ENCODE results near the gene RIC1. TPM values are rescaled to one million over a fixed set of nuclear protein-coding genes. Genes with fewer than 3 reads are reported as not detected.

The RIC1 gene
- total RNA-seq, 1 experiment from 2014 or later: 25.5 TPM

DNA sequence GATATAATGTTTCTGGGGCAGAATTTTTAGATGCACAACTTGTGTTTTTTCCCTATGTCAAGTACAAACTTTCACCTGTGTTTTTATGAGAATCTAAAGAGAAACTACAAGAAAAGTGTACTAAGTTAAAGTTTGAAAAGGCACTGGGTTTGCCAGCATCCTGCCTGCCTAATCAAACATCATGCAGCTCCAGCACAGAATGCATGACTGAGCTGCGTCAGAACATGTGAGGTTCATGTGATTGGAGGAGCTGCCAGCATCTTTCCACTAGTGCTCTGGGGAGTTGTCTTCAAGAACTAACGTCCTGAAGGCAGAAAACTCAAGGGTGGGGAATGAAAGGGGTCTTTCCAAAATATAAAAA lies 46.1 kb upstream of the RIC1 start:
- intact Hi-C loops (cut with micrococcal nuclease): no loop called here
- ATAC-seq: no peak
- no peaks in the 10 kb centered on the region for H3K36me3 ChIP-seq (ENCODE audit: control insufficient read depth in 1 of 2, insufficient read depth in 2 of 2, low read length in 2 of 2)

GRCh38 chr9:5586391-5586802 lies 42.5 kb upstream of the RIC1 start:
- Histone ChIP-seq H3K4me1 (ENCODE audit: control insufficient read depth in 1 of 2, insufficient read depth in 2 of 2, low read length in 2 of 2) (no peaks in the 10 kb centered on the region), H3K9ac (ENCODE audit: low read length) (no peak overlapping the region), H3K27ac (ENCODE audit: low read depth, low read length) (no peak overlapping the region), H3K79me2 (ENCODE audit: insufficient read depth, low read length) (no peaks in the 10 kb centered on the region), H3K9me3 (ENCODE audit: control insufficient read depth in 1 of 2, insufficient read depth in 1 of 2, low read depth in 1 of 2, low read length in 2 of 2) (no peaks in the 10 kb centered on the region), H3K9me2 (ENCODE audit: insufficient read depth) (no peaks in the 10 kb centered on the region), H3K4me2 (ENCODE audit: low read length) (no peak overlapping the region), H3K36me3 (ENCODE audit: control insufficient read depth in 1 of 2, insufficient read depth in 2 of 2, low read length in 2 of 2) (no peaks in the 10 kb centered on the region), H4K20me1 (ENCODE audit: insufficient read depth) (no peaks in the 10 kb centered on the region), H3K27me3 (ENCODE audit: insufficient read depth, low read length) (no peaks in the 10 kb centered on the region), H2AFZ (ENCODE audit: low read depth, low read length, poor library complexity, severe bottlenecking) (no peak overlapping the region), H3K4me3 (replicated peaks in 1 of 2; ENCODE audit: low read depth in 1 of 2, low read length in 2 of 2) (no peak overlapping the region)
- RAD21 ChIA-PET (ENCODE audit: low non-redundant PET in 1 of 2, low total read pairs in 2 of 2, uncharacterized antibody in 2 of 2, unreplicated experiment in 2 of 2): no interaction called here
- DNase-seq (ENCODE audit: low read depth, low spot score): no peak
- CTCF ChIA-PET: interaction anchor here (0.6 to 1.9 kb wide), 5 partner anchors 136 to 827 kb away, joined by 3 to 7 read pairs (median 5); partner anchors contain the start of gene CD274
- intact Hi-C loops (cut with micrococcal nuclease): no loop called here
- ATAC-seq: no peak
- POLR2A ChIA-PET: no interaction called here
- BruUV-seq (replicated peaks): no TSS peak
- no peak for TF ChIP-seq SRF (IDR thresholded peaks at IDR 0.05; ENCODE audit: low read depth)
- TF ChIP-seq, protein P1, sequence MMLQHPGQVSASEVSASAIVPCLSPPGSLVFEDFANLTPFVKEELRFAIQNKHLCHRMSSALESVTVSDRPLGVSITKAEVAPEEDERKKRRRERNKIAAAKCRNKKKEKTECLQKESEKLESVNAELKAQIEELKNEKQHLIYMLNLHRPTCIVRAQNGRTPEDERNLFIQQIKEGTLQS (IDR thresholded peaks at IDR 0.05): no peak
- TF ChIP-seq ZFX (IDR thresholded peaks at IDR 0.05): no peak
- TF ChIP-seq POLR2A (IDR thresholded peaks at IDR 0.05; ENCODE audit: borderline replicate concordance, extremely low read depth, insufficient read depth, insufficient read length): no peak
- no peak for TF ChIP-seq EGR1 (IDR thresholded peaks at IDR 0.05; ENCODE audit: low read depth)

More for the DNA sequence above, 46.1 kb upstream of the RIC1 start:
- RAD21 ChIA-PET (ENCODE audit: low non-redundant PET in 1 of 2, low total read pairs in 2 of 2, uncharacterized antibody in 2 of 2, unreplicated experiment in 2 of 2): no interaction called here
- H3K9me3 ChIP-seq (ENCODE audit: control insufficient read depth in 1 of 2, insufficient read depth in 1 of 2, low read depth in 1 of 2, low read length in 2 of 2): no peaks in the 10 kb centered on the region
- H3K4me3 ChIP-seq (replicated peaks in 1 of 2; ENCODE audit: low read depth in 1 of 2, low read length in 2 of 2): no peak overlapping the region
- no peaks in the 10 kb centered on the region for H4K20me1 ChIP-seq (ENCODE audit: insufficient read depth)
- H3K79me2 ChIP-seq (ENCODE audit: insufficient read depth, low read length): no peaks in the 10 kb centered on the region
- no peak overlapping the region for H3K9ac ChIP-seq (ENCODE audit: low read length)
- no peaks in the 10 kb centered on the region for H3K27me3 ChIP-seq (ENCODE audit: insufficient read depth, low read length)
- no peak for DNase-seq (ENCODE audit: low read depth, low spot score)
- CTCF ChIA-PET: interaction anchor here (1.1 to 2.0 kb wide), 2 partner anchors 133 to 824 kb away, joined by 4 to 7 read pairs; partner anchors contain the start of gene CD274
- H3K4me2 ChIP-seq (ENCODE audit: low read length): no peak overlapping the region
- H3K27ac ChIP-seq (ENCODE audit: low read depth, low read length): no peak overlapping the region
- no peak for TF ChIP-seq MAX (IDR thresholded peaks at IDR 0.05)
- no peaks in the 10 kb centered on the region for H3K9me2 ChIP-seq (ENCODE audit: insufficient read depth)
- no TSS peak for BruUV-seq (replicated peaks)
- POLR2A ChIA-PET: interaction anchor here (1.2 kb wide), 1 partner anchor 145 kb away, joined by 3 read pairs; the partner anchor contains the start of gene PLGRKT
- H2AFZ ChIP-seq (ENCODE audit: low read depth, low read length, poor library complexity, severe bottlenecking): no peak overlapping the region
- no peaks in the 10 kb centered on the region for H3K4me1 ChIP-seq (ENCODE audit: control insufficient read depth in 1 of 2, insufficient read depth in 2 of 2, low read length in 2 of 2)

All from HCT116 (cell line).